IPS-20b (cell line): ENCODE results near the gene CACNA2D1.

Experiments
- H3K27ac ChIP-seq: one replicate; pipeline ENCODE4 v1.5.1; 2013; ENCODE audit warnings: low read length
- H3K27me3 ChIP-seq: 2 replicates; pipeline ENCODE4 v1.6.1; 2013; ENCODE audit warnings: mild to moderate bottlenecking, low read length, inconsistent platforms; ENCODE audit not compliant: insufficient read depth
- H3K36me3 ChIP-seq: 2 replicates; pipeline ENCODE4 v1.6.1; 2013; ENCODE audit warnings: low read depth, mild to moderate bottlenecking, inconsistent platforms, low read length, moderate library complexity; ENCODE audit not compliant: insufficient read depth
- H3K4me1 ChIP-seq: 2 replicates; pipeline ENCODE4 v1.6.1; 2013; ENCODE audit warnings: mild to moderate bottlenecking, control low read depth, inconsistent platforms, low read length, moderate library complexity; ENCODE audit not compliant: insufficient read depth
- H3K4me3 ChIP-seq: 2 replicates; pipeline ENCODE4 v1.5.1; 2013; ENCODE audit warnings: mild to moderate bottlenecking, low read length, inconsistent platforms
- H3K9ac ChIP-seq: 2 replicates; pipeline ENCODE4 v1.6.1; 2013; ENCODE audit warnings: low read depth, mild to moderate bottlenecking, inconsistent platforms, low read length, moderate library complexity
- H3K9me3 ChIP-seq: 2 replicates; pipeline ENCODE4 v1.6.1; 2013; ENCODE audit warnings: mild to moderate bottlenecking, low read depth, low read length, inconsistent platforms; ENCODE audit not compliant: insufficient read depth

Gene CACNA2D1

GRCh38 chr7:82406937-82407336 lies 36.6 kb downstream of the CACNA2D1 start:
- H3K36me3 ChIP-seq, result no peaks in the 10 kb centered on the region

GRCh38 chr7:82405301-82405700 lies 38.3 kb downstream of the CACNA2D1 start:
- no peak overlapping the region for H3K27ac ChIP-seq
- H3K4me1 ChIP-seq, result no peaks in the 10 kb centered on the region
- no peaks in the 10 kb centered on the region for H3K9me3 ChIP-seq
- H3K27me3 ChIP-seq, result no peaks in the 10 kb centered on the region
- H3K4me3 ChIP-seq, result no peak overlapping the region
- no peak overlapping the region for H3K9ac ChIP-seq
- no peaks in the 10 kb centered on the region for H3K36me3 ChIP-seq

More at GRCh38 chr7:82406937-82407336, 36.6 kb downstream of the CACNA2D1 start:
- Histone ChIP-seq H3K27me3 (no peaks in the 10 kb centered on the region), H3K9ac (no peak overlapping the region), H3K27ac (no peak overlapping the region), H3K4me1 (no peaks in the 10 kb centered on the region), H3K4me3 (no peak overlapping the region), H3K9me3 (no peaks in the 10 kb centered on the region)

DNA sequence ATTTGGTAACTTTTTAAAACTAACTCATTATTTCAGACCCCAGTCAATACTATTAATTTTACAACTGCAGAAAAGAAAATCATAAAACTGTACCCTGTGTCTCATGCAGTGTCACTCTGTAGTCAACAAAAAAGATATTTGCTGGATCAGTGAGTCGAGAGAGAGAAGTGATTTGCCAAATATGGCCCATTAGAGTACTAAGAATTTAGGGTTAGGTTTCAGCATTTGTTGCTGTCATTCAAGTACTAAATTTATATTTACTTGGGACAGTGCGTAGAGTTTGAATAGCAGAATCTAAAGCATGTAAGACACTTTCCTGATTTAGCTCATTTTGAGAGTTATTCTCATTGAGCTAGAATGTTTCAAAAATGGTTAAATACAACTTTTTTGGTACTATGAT lies 38.9 kb downstream of the CACNA2D1 start:
- Histone ChIP-seq H3K27ac (no peak overlapping the region), H3K4me3 (no peak overlapping the region), H3K9me3 (no peaks in the 10 kb centered on the region), H3K4me1 (no peaks in the 10 kb centered on the region), H3K9ac (no peak overlapping the region), H3K27me3 (no peaks in the 10 kb centered on the region), H3K36me3 (no peaks in the 10 kb centered on the region)

GRCh38 chr7:82404094-82404493 lies 39.5 kb downstream of the CACNA2D1 start:
- Histone ChIP-seq H3K4me1 (no peaks in the 10 kb centered on the region), H3K9me3 (no peaks in the 10 kb centered on the region), H3K36me3 (no peaks in the 10 kb centered on the region), H3K4me3 (no peak overlapping the region), H3K27me3 (no peaks in the 10 kb centered on the region), H3K27ac (no peak overlapping the region), H3K9ac (no peak overlapping the region)

DNA sequence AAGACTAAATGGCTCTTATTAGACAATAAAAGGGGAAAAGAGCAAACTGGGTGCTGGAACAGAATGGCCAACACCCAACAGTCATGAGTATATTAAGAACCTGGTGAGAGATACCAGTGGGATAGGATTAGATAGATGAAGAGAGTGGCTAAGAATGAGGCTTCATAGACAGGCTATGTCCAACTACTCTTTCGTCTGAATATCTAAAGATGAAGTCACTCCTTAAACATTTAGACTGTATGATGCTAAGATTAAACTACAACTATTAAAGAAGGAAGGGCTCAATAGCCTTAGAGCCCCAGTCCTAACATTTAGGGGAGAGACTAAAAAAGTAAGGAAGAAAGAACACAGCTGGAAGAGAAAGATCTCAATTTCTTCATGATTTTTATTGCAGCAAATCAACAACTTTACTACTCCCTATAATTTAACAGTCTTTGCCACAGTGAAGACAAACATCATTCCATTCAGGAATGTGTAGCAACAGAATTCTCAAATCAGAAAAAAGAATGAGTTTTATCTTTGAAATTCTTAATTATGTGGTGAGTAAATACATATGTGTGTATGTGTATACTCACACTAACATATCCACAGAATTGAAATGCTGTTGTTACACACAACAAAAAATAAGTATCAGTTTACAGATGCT lies 45.6 kb downstream of the CACNA2D1 start:
- no peak overlapping the region for H3K27ac ChIP-seq
- no peak overlapping the region for H3K9ac ChIP-seq
- H3K4me3 ChIP-seq, result no peak overlapping the region
- H3K4me1 ChIP-seq, result no peaks in the 10 kb centered on the region
- H3K27me3 ChIP-seq, result no peaks in the 10 kb centered on the region
- no peaks in the 10 kb centered on the region for H3K9me3 ChIP-seq
- no peaks in the 10 kb centered on the region for H3K36me3 ChIP-seq

DNA sequence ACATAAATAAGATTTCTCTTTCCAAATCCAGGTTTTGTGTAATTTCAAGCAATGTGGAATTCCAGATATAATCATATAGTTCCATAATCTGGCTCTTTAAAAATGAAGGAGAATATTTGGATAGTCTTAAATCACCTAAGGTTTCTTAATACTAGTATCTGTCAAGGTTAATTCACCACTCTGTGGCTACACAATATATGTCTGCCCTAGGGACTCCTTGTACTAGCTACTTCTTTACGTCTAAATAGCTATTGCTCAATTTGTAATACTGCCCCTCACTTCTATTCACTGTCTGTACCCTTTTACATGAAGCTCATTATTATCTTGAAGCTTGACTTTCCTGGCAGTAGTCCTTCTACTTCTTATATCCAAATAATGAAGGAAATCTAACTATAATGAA lies 47.2 kb downstream of the CACNA2D1 start:
- Histone ChIP-seq H3K9ac (no peak overlapping the region), H3K4me3 (no peak overlapping the region), H3K27me3 (no peaks in the 10 kb centered on the region), H3K9me3 (peaks cover 4% of the 10 kb centered on the region; the same call in 1 of the 2 replicates), H3K27ac (no peak overlapping the region), H3K36me3 (no peaks in the 10 kb centered on the region), H3K4me1 (no peaks in the 10 kb centered on the region)

DNA sequence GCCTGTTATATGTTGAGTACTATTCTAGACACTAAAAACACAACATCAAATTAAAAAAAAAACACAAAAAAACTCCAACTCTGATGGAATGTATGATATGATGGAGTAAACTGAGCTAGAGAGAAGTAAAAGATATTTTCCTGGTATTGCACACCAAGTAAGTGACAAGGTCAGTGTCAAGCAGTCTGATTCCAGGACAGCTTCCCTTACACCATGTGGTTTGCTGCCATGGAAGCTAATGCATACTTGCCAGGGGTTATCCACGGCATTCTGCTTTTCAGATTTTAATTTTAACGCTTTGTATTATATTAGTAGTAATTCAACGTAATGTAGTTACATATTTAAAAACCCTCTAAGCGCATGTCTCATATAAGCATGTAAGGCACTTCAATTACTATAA lies 48.4 kb downstream of the CACNA2D1 start:
- H3K36me3 ChIP-seq, result no peaks in the 10 kb centered on the region
- no peaks in the 10 kb centered on the region for H3K27me3 ChIP-seq
- H3K4me1 ChIP-seq, result peaks cover 7% of the 10 kb centered on the region
- no peak overlapping the region for H3K9ac ChIP-seq
- H3K27ac ChIP-seq, result no peak overlapping the region
- H3K9me3 ChIP-seq, result peaks cover 4% of the 10 kb centered on the region; the same call in 1 of the 2 replicates
- H3K4me3 ChIP-seq, result no peak overlapping the region

DNA sequence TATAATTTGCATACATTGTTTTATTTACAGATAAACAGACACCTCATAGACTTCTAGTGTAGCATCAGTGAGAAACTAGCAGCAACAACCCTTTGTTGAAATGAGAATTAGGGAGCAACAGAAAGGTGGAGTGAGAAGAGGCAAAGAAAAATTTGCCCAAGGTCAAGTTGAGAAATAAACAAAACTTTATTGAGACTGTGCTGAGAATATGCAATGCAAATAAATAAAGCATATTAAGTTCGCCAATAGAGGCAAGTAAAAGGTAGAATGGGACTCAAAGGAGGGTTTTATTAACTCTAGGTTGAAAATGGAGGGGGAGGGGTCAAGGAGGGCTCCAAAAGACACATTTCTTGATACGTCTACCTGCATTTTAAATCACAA lies 49.7 kb downstream of the CACNA2D1 start:
- Histone ChIP-seq H3K27me3 (no peaks in the 10 kb centered on the region; the same call in 1 of the 2 replicates), H3K4me3 (no peak overlapping the region), H3K9me3 (peaks cover 4% of the 10 kb centered on the region; the same call in 1 of the 2 replicates), H3K9ac (no peak overlapping the region), H3K36me3 (no peaks in the 10 kb centered on the region), H3K27ac (no peak overlapping the region), H3K4me1 (peaks cover 11% of the 10 kb centered on the region)

GRCh38 chr7:82393076-82393839 lies 50.3 kb downstream of the CACNA2D1 start:
- Histone ChIP-seq H3K4me1 (peaks cover 11% of the 10 kb centered on the region), H3K9me3 (peaks cover 4% of the 10 kb centered on the region; the same call in 1 of the 2 replicates), H3K27ac (no peak overlapping the region), H3K36me3 (no peaks in the 10 kb centered on the region), H3K27me3 (no peaks in the 10 kb centered on the region; the same call in 1 of the 2 replicates), H3K4me3 (no peak overlapping the region), H3K9ac (no peak overlapping the region)

DNA sequence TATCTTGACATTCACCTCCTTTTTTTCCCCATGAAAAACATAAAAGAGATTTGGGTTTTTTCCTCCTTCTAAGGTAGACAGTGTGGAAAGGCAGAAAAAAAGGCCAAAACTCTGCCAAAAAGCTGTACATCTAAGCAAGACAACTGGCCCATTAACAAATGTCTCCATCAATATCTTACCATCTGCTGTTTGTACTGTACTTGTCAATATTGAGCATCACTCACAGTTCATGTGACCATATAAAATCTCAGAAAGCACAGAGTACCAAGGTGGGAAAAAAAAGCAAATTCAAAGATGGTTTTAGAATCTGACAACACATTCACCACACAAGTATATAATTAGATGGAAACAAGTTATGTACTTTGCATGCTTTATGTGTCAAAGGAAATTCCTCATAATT lies 52.6 kb downstream of the CACNA2D1 start:
- no peak overlapping the region for H3K4me3 ChIP-seq
- peaks cover 4% of the 10 kb centered on the region; the same call in 1 of the 2 replicates for H3K9me3 ChIP-seq
- no peaks in the 10 kb centered on the region for H3K36me3 ChIP-seq
- no peak overlapping the region for H3K27ac ChIP-seq
- peaks cover 3% of the 10 kb centered on the region; the same call in 1 of the 2 replicates for H3K27me3 ChIP-seq
- peaks cover 15% of the 10 kb centered on the region for H3K4me1 ChIP-seq
- no peak overlapping the region for H3K9ac ChIP-seq

DNA sequence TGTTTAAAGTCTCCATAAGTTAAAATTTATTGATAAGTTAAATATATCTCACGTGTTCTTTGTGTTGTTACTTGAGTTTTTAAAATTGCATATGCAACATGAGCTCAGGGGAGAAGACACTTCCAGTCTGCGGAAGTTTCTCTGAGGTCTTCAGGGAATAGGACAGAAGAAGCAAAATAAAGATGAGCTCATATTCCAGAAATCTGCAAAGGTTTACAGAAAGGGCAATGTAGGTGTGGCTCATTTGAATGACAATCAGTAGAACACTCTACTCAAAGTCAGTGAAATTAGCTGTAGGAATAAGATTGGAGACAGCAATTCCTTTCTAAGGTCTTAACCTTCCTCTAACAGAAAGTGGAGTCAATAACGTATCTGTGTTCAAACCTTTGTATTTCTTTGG lies 53.7 kb downstream of the CACNA2D1 start:
- Histone ChIP-seq H3K27me3 (peaks cover 11% of the 10 kb centered on the region; the same call in 1 of the 2 replicates), H3K27ac (no peak overlapping the region), H3K9ac (no peak overlapping the region), H3K9me3 (peaks cover 4% of the 10 kb centered on the region; the same call in 1 of the 2 replicates), H3K4me1 (peaks cover 17% of the 10 kb centered on the region), H3K4me3 (no peak overlapping the region; the same call in 1 of the 2 replicates), H3K36me3 (no peaks in the 10 kb centered on the region)

- Histone ChIP-seq H3K27ac (no peak overlapping the region), H3K9me3 (peaks cover 4% of the 10 kb centered on the region; the same call in 1 of the 2 replicates), H3K4me3 (no peak overlapping the region), H3K27me3 (peaks cover 27% of the 10 kb centered on the region; the same call in 1 of the 2 replicates), H3K4me1 (peaks cover 28% of the 10 kb centered on the region), H3K9ac (no peak overlapping the region), H3K36me3 (no peaks in the 10 kb centered on the region)
These were observed 55.4 kb downstream of the CACNA2D1 start for GRCh38 chr7:82388138-82388537.
